ENCODE measurements around the gene TNFAIP6. TPM values are rescaled to one million over a fixed set of nuclear protein-coding genes. Genes with fewer than 3 reads are reported as not detected.

TNFAIP6 gene
- polyA plus RNA-seq, 1 of the 3 experiments (the other 2 are of a cell fraction), result 0.58 TPM

DNA sequence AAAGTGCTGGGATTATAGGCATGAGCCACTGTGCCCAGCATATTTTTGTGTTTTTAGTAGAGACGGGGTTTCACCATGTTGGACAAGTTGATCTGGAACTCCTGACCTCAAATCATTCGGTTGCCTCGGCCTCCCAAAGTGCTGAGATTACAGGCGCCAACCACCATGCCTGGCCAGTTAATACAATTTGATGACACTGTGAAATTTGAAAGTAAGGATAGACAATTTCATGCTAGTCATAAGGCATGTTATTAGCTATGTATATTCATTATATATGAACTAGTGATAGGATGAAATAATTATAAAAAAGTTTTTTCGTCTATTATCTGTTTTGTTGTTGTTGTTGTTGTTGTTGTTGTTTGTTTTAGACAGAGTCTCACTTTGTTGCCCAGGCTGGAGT lies 43.8 kb downstream of the TNFAIP6 start:
- Histone ChIP-seq H3K9me2 (no peaks in the 10 kb centered on the region), H3K4me3 (ENCODE audit: low read depth in 2 of 2, low read length in 1 of 2) (no peak overlapping the region), H3K4me1 (ENCODE audit: control insufficient read depth in 1 of 2, insufficient read depth in 2 of 2, low read depth in 1 of 2, low read length in 1 of 2) (no peaks in the 10 kb centered on the region), H3K9me3 (no peaks in the 10 kb centered on the region), H3K27me3 (ENCODE audit: insufficient read depth) (no peaks in the 10 kb centered on the region), H3F3A (replicated peaks; ENCODE audit: insufficient read depth) (no peaks in the 10 kb centered on the region), H3K27ac (ENCODE audit: low read depth in 2 of 2, low read length in 1 of 2) (no peak overlapping the region), H2AFZ (ENCODE audit: low read depth) (no peak overlapping the region), H3K36me3 (replicated peaks in 1 of 2; ENCODE audit: control insufficient read depth in 1 of 2, insufficient read depth in 2 of 2, low read length in 1 of 2) (no peaks in the 10 kb centered on the region), H3K4me2 (no peak overlapping the region), H4K20me1 (ENCODE audit: insufficient read depth) (no peaks in the 10 kb centered on the region), H3K9ac (no peak overlapping the region), H3K79me2 (ENCODE audit: insufficient read depth) (no peaks in the 10 kb centered on the region)
- ChIA-PET CTCF (interaction anchor here (0.6 kb wide), 1 partner anchor 590 kb away, joined by 3 read pairs; no protein-coding TSS in a partner anchor), POLR2A (no interaction called here)
- no peak for DNase-seq
- TF ChIP-seq NFIC (IDR thresholded peaks at IDR 0.05; ENCODE audit: borderline replicate concordance) (no peak), EP300 (IDR thresholded peaks at IDR 0.05; ENCODE audit: borderline replicate concordance in 1 of 2, low read depth in 1 of 2, low read length in 1 of 2) (no peak), RAD21 (IDR thresholded peaks at IDR 0.05; ENCODE audit: low read length) (no peak), GABPA (IDR thresholded peaks at IDR 0.05; ENCODE audit: low read depth) (no peak), TEAD4 (IDR thresholded peaks at IDR 0.05; ENCODE audit: borderline replicate concordance, insufficient read depth) (no peak), IRF3 (IDR thresholded peaks at IDR 0.05; ENCODE audit: low read depth, low read length) (no peak), RCOR1 (IDR thresholded peaks at IDR 0.05; ENCODE audit: low read length) (no peak), SIN3A (IDR thresholded peaks at IDR 0.05; ENCODE audit: borderline replicate concordance, low read depth, low read length) (no peak)
- WGBS (ENCODE audit: low lambda C conversion rate), result 89% methylated on average over 5 of the region's 5 CpGs

DNA sequence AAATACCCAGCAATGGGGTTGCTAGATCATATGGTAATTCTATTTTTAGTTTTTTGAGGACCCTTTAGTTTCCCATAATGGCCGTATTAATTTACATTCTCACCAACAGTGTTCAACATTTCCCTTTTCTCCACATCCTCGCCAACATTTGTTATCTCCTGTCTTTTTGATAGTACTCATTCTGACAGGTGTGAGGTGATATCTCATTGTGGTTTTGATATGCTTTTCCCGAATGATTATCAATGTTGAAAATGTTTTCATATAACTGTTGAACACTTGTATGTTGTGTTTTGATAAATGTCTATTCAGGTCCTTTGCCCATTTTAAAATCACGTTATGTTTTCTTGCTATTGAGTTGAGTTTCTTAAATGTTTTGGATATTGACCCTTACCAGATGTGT lies 46.5 kb downstream of the TNFAIP6 start:
- no peaks in the 10 kb centered on the region for H3K9me2 ChIP-seq
- ChIA-PET POLR2A (no interaction called here), CTCF (no interaction called here)
- WGBS (ENCODE audit: low lambda C conversion rate), result 84% methylated on average over 4 of the region's 4 CpGs
- no peaks in the 10 kb centered on the region for H3K9me3 ChIP-seq
- no peaks in the 10 kb centered on the region for H3K4me1 ChIP-seq (ENCODE audit: control insufficient read depth in 1 of 2, insufficient read depth in 2 of 2, low read depth in 1 of 2, low read length in 1 of 2)
- no peak overlapping the region for H3K4me2 ChIP-seq
- H3F3A ChIP-seq (replicated peaks; ENCODE audit: insufficient read depth), result no peaks in the 10 kb centered on the region
- H3K79me2 ChIP-seq (ENCODE audit: insufficient read depth), result no peaks in the 10 kb centered on the region
- H4K20me1 ChIP-seq (ENCODE audit: insufficient read depth), result no peaks in the 10 kb centered on the region
- H3K9ac ChIP-seq, result no peak overlapping the region
- no peak overlapping the region for H2AFZ ChIP-seq (ENCODE audit: low read depth)
- H3K27ac ChIP-seq (ENCODE audit: low read depth in 2 of 2, low read length in 1 of 2), result no peak overlapping the region
- H3K4me3 ChIP-seq (ENCODE audit: low read depth in 2 of 2, low read length in 1 of 2), result no peak overlapping the region
- no peaks in the 10 kb centered on the region for H3K27me3 ChIP-seq (ENCODE audit: insufficient read depth)
- DNase-seq, result no peak
- H3K36me3 ChIP-seq (replicated peaks in 1 of 2; ENCODE audit: control insufficient read depth in 1 of 2, insufficient read depth in 2 of 2, low read length in 1 of 2), result no peaks in the 10 kb centered on the region
- TF ChIP-seq RFX5 (IDR thresholded peaks at IDR 0.05; ENCODE audit: low read length) (no peak), ELF1 (IDR thresholded peaks at IDR 0.05) (no peak), YY1 (IDR thresholded peaks at IDR 0.05; ENCODE audit: low read depth) (no peak), NRF1 (IDR thresholded peaks at IDR 0.05; ENCODE audit: low read depth, low read length) (no peak)
- TF ChIP-seq, protein P1, sequence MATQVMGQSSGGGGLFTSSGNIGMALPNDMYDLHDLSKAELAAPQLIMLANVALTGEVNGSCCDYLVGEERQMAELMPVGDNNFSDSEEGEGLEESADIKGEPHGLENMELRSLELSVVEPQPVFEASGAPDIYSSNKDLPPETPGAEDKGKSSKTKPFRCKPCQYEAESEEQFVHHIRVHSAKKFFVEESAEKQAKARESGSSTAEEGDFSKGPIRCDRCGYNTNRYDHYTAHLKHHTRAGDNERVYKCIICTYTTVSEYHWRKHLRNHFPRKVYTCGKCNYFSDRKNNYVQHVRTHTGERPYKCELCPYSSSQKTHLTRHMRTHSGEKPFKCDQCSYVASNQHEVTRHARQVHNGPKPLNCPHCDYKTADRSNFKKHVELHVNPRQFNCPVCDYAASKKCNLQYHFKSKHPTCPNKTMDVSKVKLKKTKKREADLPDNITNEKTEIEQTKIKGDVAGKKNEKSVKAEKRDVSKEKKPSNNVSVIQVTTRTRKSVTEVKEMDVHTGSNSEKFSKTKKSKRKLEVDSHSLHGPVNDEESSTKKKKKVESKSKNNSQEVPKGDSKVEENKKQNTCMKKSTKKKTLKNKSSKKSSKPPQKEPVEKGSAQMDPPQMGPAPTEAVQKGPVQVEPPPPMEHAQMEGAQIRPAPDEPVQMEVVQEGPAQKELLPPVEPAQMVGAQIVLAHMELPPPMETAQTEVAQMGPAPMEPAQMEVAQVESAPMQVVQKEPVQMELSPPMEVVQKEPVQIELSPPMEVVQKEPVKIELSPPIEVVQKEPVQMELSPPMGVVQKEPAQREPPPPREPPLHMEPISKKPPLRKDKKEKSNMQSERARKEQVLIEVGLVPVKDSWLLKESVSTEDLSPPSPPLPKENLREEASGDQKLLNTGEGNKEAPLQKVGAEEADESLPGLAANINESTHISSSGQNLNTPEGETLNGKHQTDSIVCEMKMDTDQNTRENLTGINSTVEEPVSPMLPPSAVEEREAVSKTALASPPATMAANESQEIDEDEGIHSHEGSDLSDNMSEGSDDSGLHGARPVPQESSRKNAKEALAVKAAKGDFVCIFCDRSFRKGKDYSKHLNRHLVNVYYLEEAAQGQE (IDR thresholded peaks at IDR 0.05; ENCODE audit: low read depth, low read length), result no peak

All from SK-N-SH (cell line).